Measurements from ENCODE around the gene TAGLN3.

The TAGLN3 gene

DNA sequence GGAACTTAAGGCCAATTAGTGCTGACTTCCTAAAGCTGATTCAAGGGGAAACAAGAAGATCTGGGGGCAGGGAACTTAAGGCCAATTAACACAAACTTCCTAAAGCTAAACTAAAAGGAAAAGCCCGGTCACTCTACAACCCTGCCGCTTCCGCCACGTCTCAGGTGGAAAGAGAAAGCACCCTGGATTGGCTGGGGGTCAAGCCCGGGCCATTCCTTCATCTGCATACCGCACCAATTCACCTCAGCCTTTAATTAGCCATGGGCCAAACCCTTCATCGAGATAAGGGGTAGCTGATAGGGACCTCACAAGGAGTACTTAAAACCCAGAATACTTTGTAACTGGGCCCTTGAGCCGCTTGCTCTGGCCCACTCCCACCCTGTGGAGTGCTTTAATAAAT lies 50.2 kb downstream of the TAGLN3 start:
- H3K27ac ChIP-seq, result no peak overlapping the region
- POLR2A ChIA-PET (ENCODE audit: low non-redundant PET), result no interaction called here
- CTCF ChIA-PET, result no interaction called here
- no peak for DNase-seq (ENCODE audit: low spot score)
- TF ChIP-seq, protein P1, sequence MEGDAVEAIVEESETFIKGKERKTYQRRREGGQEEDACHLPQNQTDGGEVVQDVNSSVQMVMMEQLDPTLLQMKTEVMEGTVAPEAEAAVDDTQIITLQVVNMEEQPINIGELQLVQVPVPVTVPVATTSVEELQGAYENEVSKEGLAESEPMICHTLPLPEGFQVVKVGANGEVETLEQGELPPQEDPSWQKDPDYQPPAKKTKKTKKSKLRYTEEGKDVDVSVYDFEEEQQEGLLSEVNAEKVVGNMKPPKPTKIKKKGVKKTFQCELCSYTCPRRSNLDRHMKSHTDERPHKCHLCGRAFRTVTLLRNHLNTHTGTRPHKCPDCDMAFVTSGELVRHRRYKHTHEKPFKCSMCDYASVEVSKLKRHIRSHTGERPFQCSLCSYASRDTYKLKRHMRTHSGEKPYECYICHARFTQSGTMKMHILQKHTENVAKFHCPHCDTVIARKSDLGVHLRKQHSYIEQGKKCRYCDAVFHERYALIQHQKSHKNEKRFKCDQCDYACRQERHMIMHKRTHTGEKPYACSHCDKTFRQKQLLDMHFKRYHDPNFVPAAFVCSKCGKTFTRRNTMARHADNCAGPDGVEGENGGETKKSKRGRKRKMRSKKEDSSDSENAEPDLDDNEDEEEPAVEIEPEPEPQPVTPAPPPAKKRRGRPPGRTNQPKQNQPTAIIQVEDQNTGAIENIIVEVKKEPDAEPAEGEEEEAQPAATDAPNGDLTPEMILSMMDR (conservative IDR thresholded peaks at IDR 0.05; ENCODE audit: low read depth), result no peak

DNA sequence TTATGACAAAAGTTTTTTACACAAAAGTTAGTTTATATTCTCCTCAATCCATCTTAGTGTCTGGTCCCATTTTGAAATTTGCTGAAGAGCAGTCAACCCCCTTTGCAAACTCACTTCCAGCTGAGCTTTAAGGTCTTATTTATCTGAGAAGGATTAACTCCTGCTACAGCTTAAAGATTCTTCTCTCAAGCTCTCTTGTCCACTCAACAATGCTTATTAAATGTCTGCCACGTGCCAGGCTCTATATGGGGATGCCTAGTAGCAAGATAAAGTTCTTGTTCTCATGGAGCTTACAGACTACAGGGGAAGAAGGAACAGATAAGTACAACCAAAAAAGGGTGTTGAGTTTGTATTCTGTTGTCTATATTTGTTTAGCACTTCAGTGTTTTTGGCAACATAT lies 54.5 kb downstream of the TAGLN3 start:
- no peak overlapping the region for H3K27ac ChIP-seq
- DNase-seq (ENCODE audit: low spot score), result no peak
- ChIA-PET CTCF (no interaction called here), POLR2A (ENCODE audit: low non-redundant PET) (interaction anchor here (0.5 kb wide), 1 partner anchor 10 kb away, joined by 3 read pairs; no protein-coding TSS in a partner anchor)
- TF ChIP-seq, protein P1 (conservative IDR thresholded peaks at IDR 0.05; ENCODE audit: low read depth), result no peak

DNA sequence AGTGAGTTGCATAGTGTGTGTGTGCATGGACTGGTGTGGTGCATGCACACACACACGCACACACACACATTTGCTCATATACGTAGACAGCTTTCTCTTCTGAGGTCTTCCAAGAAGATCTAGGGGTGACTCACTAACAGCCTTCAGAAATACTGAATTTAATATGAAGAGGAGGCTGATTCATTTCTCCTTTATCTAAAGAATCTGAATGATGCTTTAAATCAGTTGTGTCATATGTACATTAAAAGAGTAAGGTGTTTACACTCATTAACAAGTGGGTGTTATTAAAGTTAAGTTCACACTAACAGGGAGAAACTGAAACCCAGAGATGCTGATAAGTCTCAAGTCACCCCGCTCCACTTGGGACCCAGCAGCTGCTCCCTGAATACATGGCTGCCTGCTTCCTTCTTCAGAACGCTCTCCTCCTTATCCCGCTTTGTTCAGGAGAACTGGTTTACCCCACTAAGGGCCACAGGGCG lies 57.8 kb downstream of the TAGLN3 start:
- TF ChIP-seq, protein P1 (conservative IDR thresholded peaks at IDR 0.05; ENCODE audit: low read depth), result no peak
- ChIA-PET CTCF (interaction anchor here (0.6 kb wide), 1 partner anchor 121 kb away, joined by 3 read pairs; no protein-coding TSS in a partner anchor), POLR2A (ENCODE audit: low non-redundant PET) (no interaction called here)
- no peak overlapping the region for H3K27ac ChIP-seq
- DNase-seq (ENCODE audit: low spot score), result peak; percentile 30

DNA sequence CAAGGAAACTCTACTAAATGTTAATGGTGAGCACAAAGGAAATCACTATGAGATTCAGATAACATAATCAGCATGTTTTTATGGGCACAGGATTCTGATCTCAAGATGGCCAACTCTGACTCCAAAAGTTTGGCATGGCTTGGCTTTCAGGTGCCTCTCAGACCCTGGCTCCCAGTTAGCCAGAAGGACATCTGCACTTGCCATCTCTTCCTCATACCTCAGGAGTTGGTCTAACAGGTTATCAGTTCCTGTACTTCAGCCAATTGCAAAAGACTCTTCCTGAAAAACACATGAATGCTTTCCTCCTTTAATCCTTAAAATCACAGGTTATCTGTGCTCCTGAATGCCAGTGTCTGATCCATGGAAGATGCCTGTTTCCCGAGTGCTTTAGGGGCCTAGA lies 60.8 kb downstream of the TAGLN3 start:
- no peak overlapping the region for H3K27ac ChIP-seq
- CTCF ChIA-PET, result no interaction called here
- DNase-seq (ENCODE audit: low spot score), result no peak
- TF ChIP-seq, protein P1 (conservative IDR thresholded peaks at IDR 0.05; ENCODE audit: low read depth), result no peak
- POLR2A ChIA-PET (ENCODE audit: low non-redundant PET), result no interaction called here

GRCh38 chr3:112061152-112061551 lies 62.4 kb downstream of the TAGLN3 start:
- CTCF ChIA-PET, result no interaction called here

More at GRCh38 chr3:112061152-112061551, 62.4 kb downstream of the TAGLN3 start:
- POLR2A ChIA-PET (ENCODE audit: low non-redundant PET), result no interaction called here
- H3K27ac ChIP-seq, result no peak overlapping the region
- TF ChIP-seq, protein P1 (conservative IDR thresholded peaks at IDR 0.05; ENCODE audit: low read depth), result no peak
- no peak for DNase-seq (ENCODE audit: low spot score)
